PC-3 (cell line): ENCODE results near the gene KLK14. TPM values are rescaled to one million over a fixed set of nuclear protein-coding genes. Genes with fewer than 3 reads are reported as not detected.

ENCODE experiments used
- ATAC-seq: fragments of 200-7000 bp; cut with Tn5 transposase; 2 replicates; pipeline ENCODE4 v1.9.1; 2020; ENCODE audit warnings: mild to moderate bottlenecking, moderate library complexity
- BruUV-seq: library from RNA; stranded (reverse); fragments of 400-500 nt; replicated peaks from 2 replicates; lab custom pipeline; 2021; lab: Mats Ljungman, UMichigan
- CTCF ChIA-PET: fragments of 300-600 bp; sonication (Branson Sonifier 250); formaldehyde crosslinking; loops from one replicate; lab custom pipeline; 2022; ENCODE audit warnings: antibody characterized with exemption; lab: Charles Lee
- POLR2A ChIA-PET: fragments of 300-600 bp; sonication (Branson Sonifier 250); formaldehyde crosslinking; loops from one replicate; lab custom pipeline; 2022; ENCODE audit warnings: antibody characterized with exemption; ENCODE audit not compliant: unreplicated experiment; lab: Charles Lee
- DNase-seq: peaks from one replicate; pipeline ENCODE4 v3.0.0-alpha.2; 2015
- H2AFZ ChIP-seq: fragments of 300-600 bp; sonication (generic); 2 replicates; pipeline ENCODE4 v1.6.0; 2016; ENCODE audit warnings: antibody characterized with exemption, low read length
- H3F3A ChIP-seq: fragments of 300-600 bp; sonication (generic); one replicate; pipeline ENCODE4 v1.6.0; 2017; ENCODE audit warnings: antibody characterized with exemption, low read length, control low read depth, mild to moderate bottlenecking; ENCODE audit not compliant: unreplicated experiment
- H3K27ac ChIP-seq: fragments of 300-600 bp; sonication (generic); 2 replicates; pipeline ENCODE4 v1.5.1; 2016; ENCODE audit warnings: mild to moderate bottlenecking, low read length
- H3K27me3 ChIP-seq: fragments of 300-600 bp; sonication (generic); 2 replicates; pipeline ENCODE4 v1.6.1; 2016; ENCODE audit warnings: low read length, mixed read lengths
- H3K36me3 ChIP-seq: fragments of 300-600 bp; sonication (generic); 2 replicates; pipeline ENCODE4 v1.6.1; 2016; ENCODE audit warnings: low read depth, mixed run types, low read length, mixed read lengths
- H3K4me1 ChIP-seq: fragments of 300-600 bp; sonication (generic); 2 replicates; pipeline ENCODE4 v1.5.1; 2016; ENCODE audit warnings: low read length; ENCODE audit not compliant: insufficient read depth
- H3K4me2 ChIP-seq: fragments of 300-600 bp; sonication (generic); 2 replicates; pipeline ENCODE4 v1.6.0; 2016; ENCODE audit warnings: low read length
- H3K4me3 ChIP-seq: fragments of 300-600 bp; sonication (generic); 2 replicates; pipeline ENCODE4 v1.5.1; 2016; ENCODE audit warnings: mild to moderate bottlenecking, low read length, mixed read lengths
- H3K79me2 ChIP-seq: fragments of 300-600 bp; sonication (generic); 2 replicates; pipeline ENCODE4 v1.6.1; 2017; ENCODE audit warnings: low read length, mixed read lengths
- H3K9ac ChIP-seq: fragments of 300-600 bp; sonication (generic); 2 replicates; pipeline ENCODE4 v1.6.0; 2016; ENCODE audit warnings: mild to moderate bottlenecking, low read length
- H3K9me2 ChIP-seq: fragments of 300-600 bp; sonication (generic); replicated peaks from 2 replicates; pipeline ENCODE4 v1.6.1; 2016; ENCODE audit warnings: mixed run types, low read length, mixed read lengths
- H3K9me3 ChIP-seq: fragments of 300-600 bp; sonication (generic); 2 replicates; pipeline ENCODE4 v1.6.1; 2016; ENCODE audit warnings: low read length, mixed read lengths
- H4K20me1 ChIP-seq: fragments of 300-600 bp; sonication (generic); 2 replicates; pipeline ENCODE4 v1.6.1; 2016; ENCODE audit warnings: low read length, mixed read lengths
- CTCF ChIP-seq: fragments of 300-600 bp; sonication (generic); conservative IDR thresholded peaks from 2 replicates; pipeline ENCODE4 v1.5.1; 2017; ENCODE audit warnings: antibody characterized with exemption, low read depth, mild to moderate bottlenecking, low read length
- EZH2 ChIP-seq: fragments of 300-600 bp; sonication (generic); IDR thresholded peaks from one replicate; pipeline ENCODE4 v1.6.1; 2017; ENCODE audit warnings: antibody characterized with exemption, mild to moderate bottlenecking, low read length; ENCODE audit not compliant: unreplicated experiment
- EZH2phosphoT487 ChIP-seq: fragments of 300-600 bp; sonication (generic); IDR thresholded peaks from 2 replicates; pipeline ENCODE4 v1.6.1; 2018; ENCODE audit warnings: mild to moderate bottlenecking, antibody characterized with exemption, low read length, borderline replicate concordance
- intact Hi-C: fragments of 100-400 bp; cut with micrococcal nuclease; formaldehyde crosslinking; loops from 2 replicates; pipeline ENCODE4 v1.9.0; 2023
- total RNA-seq: library from RNA; depleted of rRNA; stranded (reverse); fragments of >200 nt; gene quantifications from 2 replicates; pipeline ENCODE4 v1.2.3, GENCODE V29; 2014

The KLK14 gene
- total RNA-seq, 1 experiment from 2014 or later = not detected

GRCh38 chr19:51083181-51083580, 494 bp upstream of the KLK14 start:
- DNase-seq = no peak
- Histone ChIP-seq H2AFZ (no peak overlapping the region), H3K27me3 (no peaks in the 10 kb centered on the region), H3K9me3 (no peaks in the 10 kb centered on the region), H3K4me1 (no peaks in the 10 kb centered on the region), H3K79me2 (no peaks in the 10 kb centered on the region), H3K4me2 (no peak overlapping the region), H3K9me2 (no peaks in the 10 kb centered on the region), H3K36me3 (no peaks in the 10 kb centered on the region), H3K27ac (no peak overlapping the region), H3K4me3 (no peak overlapping the region), H3K9ac (no peak overlapping the region), H4K20me1 (no peaks in the 10 kb centered on the region), H3F3A (no peaks in the 10 kb centered on the region)
- no TSS peak for BruUV-seq
- intact Hi-C loops = no loop called here
- no peak for ATAC-seq
- ChIA-PET POLR2A (no interaction called here), CTCF (no interaction called here)
- no peak for TF ChIP-seq EZH2
- no peak for TF ChIP-seq CTCF
- no peak for TF ChIP-seq EZH2phosphoT487

- POLR2A ChIA-PET = no interaction called here
- DNase-seq (no peak), ATAC-seq (no peak)
- no TSS peak for BruUV-seq
- intact Hi-C loops = no loop called here
- Histone ChIP-seq H3K79me2 (no peaks in the 10 kb centered on the region), H3K36me3 (no peaks in the 10 kb centered on the region), H3K4me3 (no peak overlapping the region), H2AFZ (no peak overlapping the region), H4K20me1 (no peaks in the 10 kb centered on the region), H3F3A (no peaks in the 10 kb centered on the region), H3K27me3 (no peaks in the 10 kb centered on the region), H3K9ac (no peak overlapping the region), H3K9me3 (no peaks in the 10 kb centered on the region), H3K9me2 (no peaks in the 10 kb centered on the region), H3K27ac (no peak overlapping the region), H3K4me1 (no peaks in the 10 kb centered on the region), H3K4me2 (no peak overlapping the region)
- CTCF ChIA-PET = no interaction called here
- no peak for TF ChIP-seq EZH2phosphoT487
- TF ChIP-seq EZH2 = no peak
- no peak for TF ChIP-seq CTCF
These were observed 1.2 kb downstream of the KLK14 start for GRCh38 chr19:51081476-51081875.

- Histone ChIP-seq H3K36me3 (no peaks in the 10 kb centered on the region), H3K4me3 (no peak overlapping the region), H2AFZ (no peak overlapping the region), H3K9me3 (no peaks in the 10 kb centered on the region), H3K79me2 (no peaks in the 10 kb centered on the region), H3K27me3 (no peaks in the 10 kb centered on the region), H3F3A (no peaks in the 10 kb centered on the region), H3K4me1 (no peaks in the 10 kb centered on the region), H4K20me1 (no peaks in the 10 kb centered on the region), H3K27ac (no peak overlapping the region), H3K9ac (no peak overlapping the region), H3K9me2 (no peaks in the 10 kb centered on the region), H3K4me2 (no peak overlapping the region)
- no peak for DNase-seq
- ChIA-PET CTCF (no interaction called here), POLR2A (no interaction called here)
- TF ChIP-seq EZH2phosphoT487 (no peak), CTCF (no peak), EZH2 (no peak)
- intact Hi-C loops = no loop called here
- ATAC-seq = no peak
- no TSS peak for BruUV-seq
These were observed 3.1 kb downstream of the KLK14 start for GRCh38 chr19:51079481-51080110.
